NB4 (cell line): ENCODE data around the gene SYCP2.

ENCODE experiments used
- MYC ChIP-seq: IDR thresholded peaks from 2 replicates; pipeline ENCODE4 v1.6.1; 2011; ENCODE audit warnings: low read depth, low read length
- POLR2A ChIP-seq: IDR thresholded peaks from 2 replicates; pipeline ENCODE4 v1.6.1; 2011; ENCODE audit warnings: mild to moderate bottlenecking; ENCODE audit not compliant: insufficient read length; ENCODE audit errors: extremely low read depth
- TF ChIP-seq, protein P1 (sequence below): IDR thresholded peaks from one replicate; pipeline ENCODE4 v1.5.1; 2012; ENCODE audit warnings: low read depth, low read length

DNA sequence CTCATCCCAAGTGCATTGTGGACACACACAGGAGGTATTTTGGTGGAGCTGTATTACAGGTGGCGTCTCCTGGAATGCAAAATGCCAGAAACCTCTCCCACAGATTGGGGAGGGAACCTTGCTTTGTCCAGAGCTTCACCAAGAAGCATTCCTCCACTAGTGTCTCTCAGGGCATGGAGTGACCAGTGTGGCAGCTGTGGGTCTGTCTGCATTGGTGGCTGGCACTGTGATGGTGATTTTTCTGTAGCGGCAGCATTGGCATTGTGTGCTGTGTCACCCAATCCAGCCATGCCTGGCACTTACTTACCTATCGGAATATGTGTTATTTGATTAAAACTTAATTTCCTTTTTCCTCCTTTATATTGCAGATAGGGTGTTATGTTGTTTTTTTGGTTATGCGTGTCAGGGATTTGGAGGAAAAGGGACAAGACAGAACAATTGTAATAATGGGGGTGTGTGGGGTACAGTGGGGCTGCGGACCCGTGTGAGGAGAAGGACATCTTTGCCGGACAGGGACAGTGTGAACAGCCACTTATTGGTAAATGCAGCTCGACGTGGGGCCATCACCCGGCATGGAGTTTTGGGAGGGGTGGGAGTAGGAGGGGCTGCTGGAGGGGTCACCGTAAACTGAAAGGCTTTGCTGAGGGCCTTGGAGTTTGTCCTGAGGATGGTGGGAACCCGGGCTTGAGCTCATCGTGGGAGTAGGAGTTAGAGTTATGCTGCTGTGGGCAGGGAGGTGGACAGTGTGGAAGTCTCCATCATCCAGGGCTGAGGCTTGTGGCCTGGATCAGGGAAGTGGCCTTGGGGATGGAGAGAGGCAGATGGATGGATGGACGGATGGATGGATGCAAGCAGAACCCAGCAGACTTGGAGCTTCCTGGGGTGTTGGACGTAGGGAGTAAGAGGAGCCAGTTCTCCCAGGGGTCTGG is 105.0 kb downstream of the SYCP2 start:
- TF ChIP-seq, protein P1, sequence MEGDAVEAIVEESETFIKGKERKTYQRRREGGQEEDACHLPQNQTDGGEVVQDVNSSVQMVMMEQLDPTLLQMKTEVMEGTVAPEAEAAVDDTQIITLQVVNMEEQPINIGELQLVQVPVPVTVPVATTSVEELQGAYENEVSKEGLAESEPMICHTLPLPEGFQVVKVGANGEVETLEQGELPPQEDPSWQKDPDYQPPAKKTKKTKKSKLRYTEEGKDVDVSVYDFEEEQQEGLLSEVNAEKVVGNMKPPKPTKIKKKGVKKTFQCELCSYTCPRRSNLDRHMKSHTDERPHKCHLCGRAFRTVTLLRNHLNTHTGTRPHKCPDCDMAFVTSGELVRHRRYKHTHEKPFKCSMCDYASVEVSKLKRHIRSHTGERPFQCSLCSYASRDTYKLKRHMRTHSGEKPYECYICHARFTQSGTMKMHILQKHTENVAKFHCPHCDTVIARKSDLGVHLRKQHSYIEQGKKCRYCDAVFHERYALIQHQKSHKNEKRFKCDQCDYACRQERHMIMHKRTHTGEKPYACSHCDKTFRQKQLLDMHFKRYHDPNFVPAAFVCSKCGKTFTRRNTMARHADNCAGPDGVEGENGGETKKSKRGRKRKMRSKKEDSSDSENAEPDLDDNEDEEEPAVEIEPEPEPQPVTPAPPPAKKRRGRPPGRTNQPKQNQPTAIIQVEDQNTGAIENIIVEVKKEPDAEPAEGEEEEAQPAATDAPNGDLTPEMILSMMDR = no peak
- TF ChIP-seq POLR2A = no peak
- no peak for TF ChIP-seq MYC
